ENCODE measurements around the gene YPEL2. TPM values are rescaled to one million over a fixed set of nuclear protein-coding genes. Genes with fewer than 3 reads are reported as not detected.

YPEL2 gene
- total and polyA plus RNA-seq, 2 of the 13 experiments (the other 11 are each of a cell fraction or from before 2014, with no cell fraction given), result 8.5 to 21.1 TPM

DNA sequence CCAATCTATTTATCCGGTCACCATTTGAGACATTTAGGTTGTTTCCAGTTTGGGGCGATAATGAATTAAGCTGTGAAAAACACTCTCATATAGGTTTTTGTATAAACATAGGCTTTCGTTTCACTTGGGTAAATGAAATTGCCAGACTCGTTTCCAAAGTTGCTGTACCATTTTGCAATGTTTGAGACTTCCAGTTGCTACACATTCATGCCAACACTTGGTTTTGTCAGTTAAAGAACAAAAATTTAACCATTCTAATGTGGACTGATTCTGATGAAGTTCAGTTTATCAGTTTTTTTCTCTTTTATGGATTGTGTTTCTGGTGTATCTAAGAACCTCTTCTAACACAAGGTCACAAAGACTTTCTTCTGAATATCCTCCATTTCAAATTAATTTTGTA, 52.4 kb downstream of the YPEL2 start:
- no peak overlapping the region for H2AFZ ChIP-seq (ENCODE audit: low read length)
- intact Hi-C loops (cut with micrococcal nuclease; ENCODE audit: unreplicated experiment), result no loop called here
- TF ChIP-seq, protein P1, sequence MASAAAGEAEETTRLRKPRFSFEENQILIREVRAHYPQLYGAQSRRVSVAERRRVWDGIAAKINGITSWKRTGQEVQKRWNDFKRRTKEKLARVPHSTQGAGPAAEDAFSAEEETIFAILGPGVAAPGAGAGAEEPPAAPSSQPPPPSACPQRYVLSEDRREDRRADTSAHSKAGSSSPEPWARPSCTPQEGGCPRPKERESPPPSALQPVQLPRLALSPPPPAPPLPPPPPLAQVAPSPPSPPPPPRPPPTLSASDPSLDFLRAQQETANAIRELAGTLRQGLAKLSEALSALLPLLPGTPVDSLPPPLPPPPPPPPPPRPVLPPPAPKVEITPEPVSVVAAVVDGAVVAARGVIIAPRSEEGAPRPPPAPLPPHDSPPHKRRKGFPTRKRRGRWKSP (CRISPR knock-in tag; IDR thresholded peaks at IDR 0.05), result no peak
- TF ChIP-seq YEATS2 (CRISPR knock-in tag; IDR thresholded peaks at IDR 0.05; ENCODE audit: borderline replicate concordance) (no peak), YEATS4 (CRISPR knock-in tag; IDR thresholded peaks at IDR 0.05; ENCODE audit: borderline replicate concordance) (no peak), ZNF7 (CRISPR knock-in tag; IDR thresholded peaks at IDR 0.05) (peak; percentile 93), FIP1L1 (IDR thresholded peaks at IDR 0.05; ENCODE audit: borderline replicate concordance, insufficient read depth, low read depth, low read length) (no peak), SIN3A (IDR thresholded peaks at IDR 0.05; ENCODE audit: borderline replicate concordance, low read depth, low read length) (no peak)
- H3K9me3 ChIP-seq (ENCODE audit: low read length), result no peaks in the 10 kb centered on the region
- ATAC-seq (no peak), FAIRE-seq (peak; percentile 37), DNase-seq (ENCODE audit: low spot score) (no peak)
- H3K36me3 ChIP-seq (replicated peaks in 1 of 2; ENCODE audit: control insufficient read depth in 1 of 2, insufficient read depth in 2 of 2, low read length in 2 of 2), result peaks cover 0 to 10% of the 10 kb centered on the region in 2 experiments; a peak in 2 of 5 replicates
- in situ Hi-C loops (cut with HindIII; ENCODE audit: extremely low pct_ligation_motif_present, low pct_unique_long_range_greater_than_20kb), result no loop called here
- H3K27me3 ChIP-seq (ENCODE audit: control insufficient read depth in 1 of 2, insufficient read depth in 2 of 2, low read length in 2 of 2), result no peaks in the 10 kb centered on the region
- ChIA-PET POLR2A (interaction anchor here (1.4 kb wide), 1 partner anchor 18 kb away, joined by 3 read pairs; no protein-coding TSS in a partner anchor), CTCF (ENCODE audit: low intra/inter-chr PET ratio, low total read pairs) (no interaction called here)
- H3K4me3 ChIP-seq (replicated peaks in 1 of 3; ENCODE audit: insufficient read depth in 1 of 3, low read depth in 2 of 3, low read length in 3 of 3), result no peak overlapping the region
- H4K20me1 ChIP-seq (ENCODE audit: insufficient read depth, low read length), result no peaks in the 10 kb centered on the region
- H3K27ac ChIP-seq (ENCODE audit: extremely low read length, insufficient read depth, low read length), result no peak overlapping the region
- H3K79me2 ChIP-seq (ENCODE audit: insufficient read depth, low read length), result no peaks in the 10 kb centered on the region
- no peak overlapping the region for H3K4me2 ChIP-seq (ENCODE audit: low read depth, low read length)
- no peak overlapping the region for H3K9ac ChIP-seq (ENCODE audit: insufficient read depth, low read depth, low read length)
- H3K4me1 ChIP-seq (ENCODE audit: insufficient read depth, low read length), result peaks cover 5% of the 10 kb centered on the region
- no TSS peak for BruUV-seq (replicated peaks)
- 93% methylated on average over 4 of the region's 4 CpGs for WGBS (ENCODE audit: low lambda C conversion rate)

GRCh38 chr17:59387351-59388068, 56.1 kb downstream of the YPEL2 start:
- no peak for ATAC-seq
- Histone ChIP-seq H3K9me3 (ENCODE audit: low read length) (no peaks in the 10 kb centered on the region), H3K4me1 (ENCODE audit: insufficient read depth, low read length) (peaks cover 2% of the 10 kb centered on the region), H3K27ac (ENCODE audit: extremely low read length, insufficient read depth, low read length) (no peak overlapping the region), H3K4me3 (replicated peaks in 1 of 3; ENCODE audit: insufficient read depth in 1 of 3, low read depth in 2 of 3, low read length in 3 of 3) (no peak overlapping the region), H3K36me3 (replicated peaks in 1 of 2; ENCODE audit: control insufficient read depth in 1 of 2, insufficient read depth in 2 of 2, low read length in 2 of 2) (peaks cover 5 to 23% of the 10 kb centered on the region in 2 experiments; a peak in 4 of 5 replicates), H2AFZ (ENCODE audit: low read length) (no peak overlapping the region), H3K9ac (ENCODE audit: insufficient read depth, low read depth, low read length) (no peak overlapping the region), H3K79me2 (ENCODE audit: insufficient read depth, low read length) (no peaks in the 10 kb centered on the region), H3K4me2 (ENCODE audit: low read depth, low read length) (no peak overlapping the region), H4K20me1 (ENCODE audit: insufficient read depth, low read length) (no peaks in the 10 kb centered on the region), H3K27me3 (ENCODE audit: control insufficient read depth in 1 of 2, insufficient read depth in 2 of 2, low read length in 2 of 2) (no peaks in the 10 kb centered on the region)
- ChIA-PET POLR2A (no interaction called here), CTCF (ENCODE audit: low intra/inter-chr PET ratio, low total read pairs) (no interaction called here)
- no peak for DNase-seq (ENCODE audit: low spot score)
- 96% methylated on average over 11 of the region's 11 CpGs for WGBS (ENCODE audit: low lambda C conversion rate)
- intact Hi-C loops (cut with micrococcal nuclease; ENCODE audit: unreplicated experiment), result no loop called here
- FAIRE-seq, result no peak
- BruUV-seq (replicated peaks), result no TSS peak
- in situ Hi-C loops (cut with HindIII; ENCODE audit: extremely low pct_ligation_motif_present, low pct_unique_long_range_greater_than_20kb), result no loop called here
- TF ChIP-seq TEAD3 (CRISPR knock-in tag; optimal IDR thresholded peaks at IDR 0.05; ENCODE audit: borderline replicate concordance) (no peak), FOXM1 (CRISPR knock-in tag; IDR thresholded peaks at IDR 0.05) (no peak), ZNF296 (CRISPR knock-in tag; conservative IDR thresholded peaks at IDR 0.05) (no peak), ZNF644 (CRISPR knock-in tag; IDR thresholded peaks at IDR 0.05; ENCODE audit: low read depth) (no peak), HNF1A (IDR thresholded peaks at IDR 0.05; ENCODE audit: low read depth) (no peak), HNF1A (CRISPR knock-in tag; IDR thresholded peaks at IDR 0.05; ENCODE audit: borderline replicate concordance) (no peak), RELA (CRISPR knock-in tag; IDR thresholded peaks at IDR 0.05) (no peak)
